Measurements from ENCODE around the gene EDDM13.

- TF ChIP-seq POLR2AphosphoS5 (IDR thresholded peaks at IDR 0.05; ENCODE audit: low read depth, low read length) (no peak), POLR2A (IDR thresholded peaks at IDR 0.05; ENCODE audit: low read depth, low read length) (no peak), TAF1 (IDR thresholded peaks at IDR 0.05; ENCODE audit: low read depth, low read length) (no peak), SPI1 (IDR thresholded peaks at IDR 0.05; ENCODE audit: low read depth, low read length) (no peak), PAX5 (IDR thresholded peaks at IDR 0.05; ENCODE audit: insufficient read depth, low read length, severe bottlenecking) (no peak), POU2F2 (IDR thresholded peaks at IDR 0.05; ENCODE audit: low read depth, low read length) (no peak)
Observed at GRCh38 chr19:56252699-56253422, 19.7 kb upstream of the EDDM13 start.

Measured in GM12891 (cell line).